HCT116 (cell line): ENCODE results near the gene FNDC3B. TPM values are rescaled to one million over a fixed set of nuclear protein-coding genes. Genes with fewer than 3 reads are reported as not detected.

Experiments used
- ATAC-seq: fragments of 200-7000 bp; cut with Tn5 transposase; 2 replicates; pipeline ENCODE4 v1.9.1; 2020; ENCODE audit warnings: mild to moderate bottlenecking, moderate library complexity
- BruUV-seq: library from RNA; stranded (reverse); fragments of 400-500 nt; replicated peaks from 2 replicates; lab custom pipeline; 2021; lab: Mats Ljungman, UMichigan
- CTCF ChIA-PET: fragments of 300-600 bp; sonication (Branson Sonifier 250); formaldehyde crosslinking; loops from one replicate; lab custom pipeline; 2021; ENCODE audit warnings: antibody characterized with exemption; lab: Charles Lee
- POLR2A ChIA-PET: fragments of 300-600, 350-600 bp; sonication (Branson Sonifier 250); formaldehyde crosslinking; loops from one replicate; lab custom pipeline; 2021; ENCODE audit warnings: antibody characterized with exemption; lab: Charles Lee
- RAD21 ChIA-PET, 2 experiments: fragments of 300-600 bp; sonication (Branson Sonifier 250); formaldehyde crosslinking; loops; one replicate each; lab custom pipeline; 2023; ENCODE audit warnings: low total read pairs in 2 of 2; ENCODE audit not compliant: uncharacterized antibody in 2 of 2, unreplicated experiment in 2 of 2, low non-redundant PET in 1 of 2; lab: Charles Lee
- DNase-seq: peaks from one replicate; pipeline ENCODE4 v3.0.0-alpha.2; 2010; ENCODE audit warnings: low read depth, low spot score
- H2AFZ ChIP-seq: fragments of 200-600 bp; shearing (Covaris generic), sonication (generic); 2 replicates; pipeline ENCODE4 v1.6.1; 2017; ENCODE audit warnings: low read depth, mixed run types, mixed read lengths, antibody characterized with exemption, low read length; ENCODE audit not compliant: poor library complexity, severe bottlenecking
- H3K27ac ChIP-seq: 2 replicates; pipeline ENCODE4 v1.5.1; 2012; ENCODE audit warnings: low read depth, low read length
- H3K27me3 ChIP-seq: fragments of 200-600 bp; sonication (generic); 2 replicates; pipeline ENCODE4 v1.6.1; 2016; ENCODE audit warnings: mixed run types, low read length, mixed read lengths; ENCODE audit not compliant: insufficient read depth
- H3K36me3 ChIP-seq, 2 experiments: fragments of 200-500 bp in 1 of 2; fragments of 200-600 bp in 1 of 2; sonication (Bioruptor generic) in 1 of 2; sonication (generic) in 1 of 2; 2 replicates each; pipeline versions ENCODE4 v1.5.1 to v1.6.1; 2014 to 2016; ENCODE audit warnings: low read length in 2 of 2, inconsistent platforms in 1 of 2, mixed read lengths in 1 of 2, mixed run types in 1 of 2; ENCODE audit not compliant: insufficient read depth in 2 of 2, control insufficient read depth in 1 of 2
- H3K4me1 ChIP-seq, 2 experiments: fragments of 200-600 bp in 1 of 2; sonication (generic) in 1 of 2; 2 replicates each; pipeline versions ENCODE4 v1.5.1 to v1.6.1; 2012 to 2017; ENCODE audit warnings: low read length in 2 of 2, inconsistent platforms in 1 of 2, mild to moderate bottlenecking in 1 of 2, mixed read lengths in 1 of 2, mixed run types in 1 of 2, moderate library complexity in 1 of 2; ENCODE audit not compliant: insufficient read depth in 2 of 2, control insufficient read depth in 1 of 2
- H3K4me2 ChIP-seq: fragments of 200-600 bp; sonication (generic); 2 replicates; pipeline ENCODE4 v1.6.1; 2017; ENCODE audit warnings: mixed run types, low read length, mixed read lengths
- H3K4me3 ChIP-seq, 2 experiments: fragments of 200-600 bp in 1 of 2; sonication (generic) in 1 of 2; replicated peaks in 1 of 2; 2 replicates each; pipeline ENCODE4 v1.5.1; 2011 to 2016; ENCODE audit warnings: low read length in 2 of 2, control low read depth in 1 of 2, low read depth in 1 of 2, mild to moderate bottlenecking in 1 of 2, mixed read lengths in 1 of 2, mixed run types in 1 of 2
- H3K79me2 ChIP-seq: fragments of 200-600 bp; sonication (generic); 2 replicates; pipeline ENCODE4 v1.6.1; 2017; ENCODE audit warnings: mild to moderate bottlenecking, mixed run types, low read length, moderate library complexity, mixed read lengths; ENCODE audit not compliant: insufficient read depth
- H3K9ac ChIP-seq: fragments of 200-600 bp; sonication (generic); 2 replicates; pipeline ENCODE4 v1.6.1; 2016; ENCODE audit warnings: low read length, mixed read lengths
- H3K9me2 ChIP-seq: fragments of 200-600 bp; sonication (generic), shearing (Covaris generic); 2 replicates; pipeline ENCODE4 v1.6.1; 2017; ENCODE audit warnings: mixed run types, mild to moderate bottlenecking, moderate library complexity; ENCODE audit not compliant: insufficient read depth
- H3K9me3 ChIP-seq, 2 experiments: fragments of 200-500 bp in 1 of 2; fragments of 200-600 bp in 1 of 2; sonication (Bioruptor generic) in 1 of 2; sonication (generic) in 1 of 2; 2 replicates each; pipeline ENCODE4 v1.6.1; 2014 to 2017; ENCODE audit warnings: low read length in 2 of 2, mixed read lengths in 2 of 2, inconsistent platforms in 1 of 2, low read depth in 1 of 2, mild to moderate bottlenecking in 1 of 2, mixed run types in 1 of 2, moderate library complexity in 1 of 2; ENCODE audit not compliant: control insufficient read depth in 1 of 2, insufficient read depth in 1 of 2
- H4K20me1 ChIP-seq: fragments of 200-600 bp; sonication (generic), shearing (Covaris generic); 2 replicates; pipeline ENCODE4 v1.6.1; 2017; ENCODE audit warnings: mixed run types, mild to moderate bottlenecking, moderate library complexity; ENCODE audit not compliant: insufficient read depth
- CBX3 ChIP-seq: IDR thresholded peaks from 2 replicates; pipeline ENCODE4 v1.6.1; 2012; ENCODE audit warnings: low read depth
- CEBPB ChIP-seq: IDR thresholded peaks from 2 replicates; pipeline ENCODE4 v1.6.1; 2012; ENCODE audit warnings: low read depth
- CTCF ChIP-seq, 3 experiments: fragments of 200-600 bp in 1 of 3; sonication (generic) in 1 of 3; IDR thresholded peaks in 2 of 3; conservative IDR thresholded peaks in 1 of 3; 2 replicates each; pipeline ENCODE4 v1.5.1; 2012 to 2017; ENCODE audit warnings: low read depth in 2 of 3, low read length in 2 of 3, antibody characterized with exemption in 1 of 3, borderline replicate concordance in 1 of 3, control low read depth in 1 of 3, mild to moderate bottlenecking in 1 of 3, mixed read lengths in 1 of 3, mixed run types in 1 of 3, moderate library complexity in 1 of 3; ENCODE audit not compliant: insufficient read depth in 1 of 3
- EGR1 ChIP-seq: IDR thresholded peaks from 2 replicates; pipeline ENCODE4 v1.6.1; 2012; ENCODE audit warnings: low read depth
- ELF1 ChIP-seq: IDR thresholded peaks from 2 replicates; pipeline ENCODE4 v1.6.1; 2012; ENCODE audit warnings: low read depth, borderline replicate concordance
- EZH2 ChIP-seq: fragments of 200-600 bp; sonication (generic); IDR thresholded peaks from 2 replicates; pipeline ENCODE4 v1.6.1; 2017; ENCODE audit warnings: antibody characterized with exemption, mixed run types
- EZH2phosphoT487 ChIP-seq: fragments of 200-600 bp; IDR thresholded peaks from 2 replicates; pipeline ENCODE4 v1.6.1; 2018; ENCODE audit warnings: antibody characterized with exemption, borderline replicate concordance
- FOSL1 ChIP-seq: IDR thresholded peaks from 2 replicates; pipeline ENCODE4 v1.6.1; 2012; ENCODE audit warnings: low read depth
- JUND ChIP-seq: IDR thresholded peaks from 2 replicates; pipeline ENCODE4 v1.6.1; 2012
- POLR2A ChIP-seq: IDR thresholded peaks from 2 replicates; pipeline ENCODE4 v1.7.0; 2011; ENCODE audit warnings: borderline replicate concordance; ENCODE audit not compliant: insufficient read depth, insufficient read length; ENCODE audit errors: extremely low read depth
- RAD21 ChIP-seq: IDR thresholded peaks from 2 replicates; pipeline ENCODE4 v1.6.1; 2012; ENCODE audit warnings: low read depth, mild to moderate bottlenecking
- REST ChIP-seq: IDR thresholded peaks from 2 replicates; pipeline ENCODE4 v1.6.1; 2012; ENCODE audit warnings: low read depth
- SIN3A ChIP-seq: IDR thresholded peaks from 2 replicates; pipeline ENCODE4 v1.6.1; 2012; ENCODE audit warnings: low read depth
- SP1 ChIP-seq: IDR thresholded peaks from 2 replicates; pipeline ENCODE4 v1.6.1; 2012; ENCODE audit warnings: low read depth
- TCF7L2 ChIP-seq: IDR thresholded peaks from 2 replicates; pipeline ENCODE4 v1.7.0; 2011; ENCODE audit warnings: borderline replicate concordance, inconsistent platforms; ENCODE audit not compliant: insufficient read depth, insufficient read length; ENCODE audit errors: extremely low read depth
- YY1 ChIP-seq: IDR thresholded peaks from 2 replicates; pipeline ENCODE4 v1.6.1; 2011; ENCODE audit warnings: low read length, low read depth, moderate library complexity, mild to moderate bottlenecking; ENCODE audit not compliant: insufficient replicate concordance; ENCODE audit errors: extremely low read depth
- ZFX ChIP-seq: fragments of 450-650 bp; IDR thresholded peaks from 2 replicates; pipeline ENCODE4 v1.6.1; 2017
- ZNF274 ChIP-seq: fragments of 200-500 bp; sonication (Bioruptor generic); IDR thresholded peaks from 2 replicates; pipeline ENCODE4 v1.6.1; 2014; ENCODE audit warnings: mild to moderate bottlenecking, low read depth, low read length, inconsistent platforms
- intact Hi-C: fragments of 100-400 bp; cut with micrococcal nuclease; formaldehyde crosslinking; loops from 2 replicates; pipeline ENCODE4 v1.10.0; 2022
- total RNA-seq: library from RNA; stranded (reverse); gene quantifications from one replicate; pipeline ENCODE4 v1.2.1, GENCODE V29; 2021; ENCODE audit not compliant: unreplicated experiment
- TF ChIP-seq, protein P1 (sequence below): IDR thresholded peaks from 2 replicates; pipeline ENCODE4 v1.6.1; 2012
- TF ChIP-seq, protein P2 (sequence below): IDR thresholded peaks from 2 replicates; pipeline ENCODE4 v1.6.1; 2012

The FNDC3B gene
- total RNA-seq, 1 experiment from 2014 or later, result 45.7 TPM

DNA sequence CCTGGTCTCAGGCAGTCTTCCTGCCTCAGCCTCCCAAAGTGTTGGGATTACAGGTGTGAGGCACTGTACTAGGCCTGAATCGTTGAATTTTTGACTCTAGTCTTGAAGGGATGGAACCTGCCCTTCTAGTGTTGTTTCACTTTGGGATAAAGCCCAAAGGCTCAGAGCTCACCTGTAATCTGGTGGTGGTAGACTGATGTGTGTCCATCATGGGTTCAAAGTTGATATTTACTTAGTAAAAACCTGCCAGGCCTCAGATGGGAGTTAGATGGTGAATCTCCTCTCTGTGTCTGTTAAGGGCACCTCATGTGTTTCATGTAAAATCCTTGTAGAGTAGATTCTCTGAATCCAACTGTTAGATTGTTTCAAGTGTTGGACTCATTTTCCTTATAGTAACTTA, 41.1 kb downstream of the FNDC3B start (continued):
- TF ChIP-seq ZFX, result no peak

- H3K9me2 ChIP-seq, result no peaks in the 10 kb centered on the region
- H3K4me2 ChIP-seq, result no peak overlapping the region
- H3K79me2 ChIP-seq, result peaks cover 59% of the 10 kb centered on the region
- BruUV-seq, result no TSS peak
- ChIA-PET POLR2A (no interaction called here), RAD21 (no interaction called here), CTCF (no interaction called here)
- H4K20me1 ChIP-seq, result no peaks in the 10 kb centered on the region; the same call in 1 of the 2 replicates
- TF ChIP-seq EZH2 (no peak), CEBPB (no peak), REST (no peak), CTCF (IDR thresholded peaks at IDR 0.05 in 2 of 3, conservative IDR thresholded peaks at IDR 0.05 in 1 of 3; ENCODE audit: borderline replicate concordance in 1 of 3, insufficient read depth in 1 of 3, low read depth in 2 of 3, low read length in 2 of 3) (no peak), SP1 (no peak), FOSL1 (no peak), CBX3 (no peak), RAD21 (no peak), ELF1 (no peak), JUND (no peak), SIN3A (no peak), EZH2phosphoT487 (no peak), ZFX (no peak), TCF7L2 (no peak), YY1 (no peak), POLR2A (no peak), ZNF274 (no peak), EGR1 (no peak)
- TF ChIP-seq, protein P1, sequence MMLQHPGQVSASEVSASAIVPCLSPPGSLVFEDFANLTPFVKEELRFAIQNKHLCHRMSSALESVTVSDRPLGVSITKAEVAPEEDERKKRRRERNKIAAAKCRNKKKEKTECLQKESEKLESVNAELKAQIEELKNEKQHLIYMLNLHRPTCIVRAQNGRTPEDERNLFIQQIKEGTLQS, result no peak
- TF ChIP-seq, protein P2, sequence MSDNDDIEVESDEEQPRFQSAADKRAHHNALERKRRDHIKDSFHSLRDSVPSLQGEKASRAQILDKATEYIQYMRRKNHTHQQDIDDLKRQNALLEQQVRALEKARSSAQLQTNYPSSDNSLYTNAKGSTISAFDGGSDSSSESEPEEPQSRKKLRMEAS, result no peak
- intact Hi-C loops, result no loop called here
- ATAC-seq, result no peak
- DNase-seq, result no peak
- H3K27me3 ChIP-seq, result no peaks in the 10 kb centered on the region
- H3K27ac ChIP-seq, result no peak overlapping the region
- no peak overlapping the region for H3K4me3 ChIP-seq
- 0 out of 4 replicates have a peak, but pooled peaks cover 0 to 2% of the 10 kb centered on the region in 2 experiments for H3K4me1 ChIP-seq
- H3K36me3 ChIP-seq, result no peaks in the 10 kb centered on the region
- H2AFZ ChIP-seq, result no peak overlapping the region
- no peaks in the 10 kb centered on the region for H3K9me3 ChIP-seq
- H3K9ac ChIP-seq, result no peak overlapping the region
Observed at GRCh38 chr3:172082269-172082668, 42.9 kb downstream of the FNDC3B start.
